ENCODE data around the gene TMEM26.
A peak's percentile ranks its signal among the peaks of the same experiment; 100 is the strongest.

The TMEM26 gene

GRCh38 chr10:61481597-61481996, 28.4 kb upstream of the TMEM26 start:
- TF ChIP-seq CTCF (IDR thresholded peaks at IDR 0.05; ENCODE audit: control insufficient read depth, extremely low read depth, insufficient read depth), result no peak
- H3K4me3 ChIP-seq (ENCODE audit: low read depth, low read length), result no peak overlapping the region
- DNase-seq (ENCODE audit: low read depth), result no peak

GRCh38 chr10:61480208-61480607, 27.0 kb upstream of the TMEM26 start:
- no peak overlapping the region for H3K4me3 ChIP-seq (ENCODE audit: low read depth, low read length)
- no peak for DNase-seq (ENCODE audit: low read depth)
- no peak for TF ChIP-seq CTCF (IDR thresholded peaks at IDR 0.05; ENCODE audit: control insufficient read depth, extremely low read depth, insufficient read depth)

GRCh38 chr10:61478621-61479312, 25.6 kb upstream of the TMEM26 start:
- DNase-seq (ENCODE audit: low read depth), result no peak

GRCh38 chr10:61477451-61477850, 24.3 kb upstream of the TMEM26 start:
- no peak for TF ChIP-seq CTCF (IDR thresholded peaks at IDR 0.05; ENCODE audit: control insufficient read depth, extremely low read depth, insufficient read depth)
- DNase-seq (ENCODE audit: low read depth), result no peak
- H3K4me3 ChIP-seq (ENCODE audit: low read depth, low read length), result no peak overlapping the region

More at GRCh38 chr10:61478621-61479312, 25.6 kb upstream of the TMEM26 start:
- no peak overlapping the region for H3K4me3 ChIP-seq (ENCODE audit: low read depth, low read length)
- 0 out of 2 replicates have a peak, but pooled peaks have one; percentile 22 for TF ChIP-seq CTCF (IDR thresholded peaks at IDR 0.05; ENCODE audit: control insufficient read depth, extremely low read depth, insufficient read depth)

- no peak overlapping the region for H3K4me3 ChIP-seq (ENCODE audit: low read depth, low read length)
- TF ChIP-seq CTCF (IDR thresholded peaks at IDR 0.05; ENCODE audit: control insufficient read depth, extremely low read depth, insufficient read depth), result no peak
- DNase-seq (ENCODE audit: low read depth), result no peak
Observed at GRCh38 chr10:61476529-61476928, 23.3 kb upstream of the TMEM26 start.

GRCh38 chr10:61475449-61475873, 22.3 kb upstream of the TMEM26 start:
- DNase-seq (ENCODE audit: low read depth), result no peak
- H3K4me3 ChIP-seq (ENCODE audit: low read depth, low read length), result no peak overlapping the region
- no peak for TF ChIP-seq CTCF (IDR thresholded peaks at IDR 0.05; ENCODE audit: control insufficient read depth, extremely low read depth, insufficient read depth)

Measured in LNCaP clone FGC (cell line).